ENCODE data around the gene SMAD7. TPM values are rescaled to one million over a fixed set of nuclear protein-coding genes. Genes with fewer than 3 reads are reported as not detected.
A peak's percentile ranks its signal among the peaks of the same experiment; 100 is the strongest.

The SMAD7 gene
- total RNA-seq, 4 donors from 2014 or later: 22.5 to 54.9 (median 40.0) TPM

- no peak for TF ChIP-seq EP300 (IDR thresholded peaks at IDR 0.05)
- no peak for TF ChIP-seq POLR2AphosphoS5 (IDR thresholded peaks at IDR 0.05)
- TF ChIP-seq POLR2A (IDR thresholded peaks at IDR 0.05; ENCODE audit: low read depth): no peak
- TF ChIP-seq CTCF (IDR thresholded peaks at IDR 0.05): no peak
- H3K27ac ChIP-seq (replicated peaks in 1 of 4): peak overlapping the region; percentile 60 to 75 (median 66)
- no peak for DNase-seq (ENCODE audit: extremely low spot score)
- peak overlapping the region in 2 of 4 donors; percentile 2 to 18 for H3K4me3 ChIP-seq
- H3K36me3 ChIP-seq: no peaks in the 10 kb centered on the region
- no peaks in the 10 kb centered on the region for H3K9me3 ChIP-seq
- no peaks in the 10 kb centered on the region for H3K27me3 ChIP-seq
- peaks cover 51 to 83% (median 67%) of the 10 kb centered on the region in 4 donors for H3K4me1 ChIP-seq
- intact Hi-C loops (cut with DNase I): no loop called here
- 65% methylated on average over 9 of the region's 10 CpGs for WGBS
These were observed 42.8 kb upstream of the SMAD7 start for GRCh38 chr18:48993586-48993985.

GRCh38 chr18:48992791-48993555, 42.2 kb upstream of the SMAD7 start:
- no peak overlapping the region for H3K4me3 ChIP-seq
- 88% methylated on average over 12 of the region's 12 CpGs for WGBS
- H3K9me3 ChIP-seq: no peaks in the 10 kb centered on the region
- peaks cover 45 to 77% (median 61%) of the 10 kb centered on the region in 4 donors for H3K4me1 ChIP-seq
- no peak for DNase-seq (ENCODE audit: extremely low spot score)
- no peaks in the 10 kb centered on the region for H3K27me3 ChIP-seq
- peak overlapping the region in 3 of 4 donors; percentile 60 to 75 (median 70) for H3K27ac ChIP-seq (replicated peaks in 1 of 4)
- no peaks in the 10 kb centered on the region for H3K36me3 ChIP-seq
- intact Hi-C loops (cut with DNase I): no loop called here
- no peak for TF ChIP-seq CTCF (IDR thresholded peaks at IDR 0.05)
- no peak for TF ChIP-seq POLR2AphosphoS5 (IDR thresholded peaks at IDR 0.05)
- no peak for TF ChIP-seq POLR2A (IDR thresholded peaks at IDR 0.05; ENCODE audit: low read depth)
- TF ChIP-seq EP300 (IDR thresholded peaks at IDR 0.05): no peak

- H3K27me3 ChIP-seq: no peaks in the 10 kb centered on the region
- no peak overlapping the region for H3K4me3 ChIP-seq
- no peaks in the 10 kb centered on the region for H3K9me3 ChIP-seq
- DNase-seq (ENCODE audit: extremely low spot score): no peak
- 95% methylated on average over 2 of the region's 8 CpGs for WGBS
- no peak overlapping the region for H3K27ac ChIP-seq (replicated peaks in 1 of 4)
- H3K36me3 ChIP-seq: no peaks in the 10 kb centered on the region
- H3K4me1 ChIP-seq: peaks cover 36 to 68% (median 53%) of the 10 kb centered on the region in 4 donors
- TF ChIP-seq POLR2A (IDR thresholded peaks at IDR 0.05; ENCODE audit: low read depth) (no peak), EP300 (IDR thresholded peaks at IDR 0.05) (no peak), POLR2AphosphoS5 (IDR thresholded peaks at IDR 0.05) (no peak), CTCF (IDR thresholded peaks at IDR 0.05) (no peak)
- intact Hi-C loops (cut with DNase I): no loop called here
These were observed 41.4 kb upstream of the SMAD7 start for GRCh38 chr18:48992133-48992532.

- Histone ChIP-seq H3K36me3 (no peaks in the 10 kb centered on the region), H3K9me3 (no peaks in the 10 kb centered on the region), H3K4me3 (no peak overlapping the region), H3K27ac (replicated peaks in 1 of 4) (no peak overlapping the region), H3K27me3 (no peaks in the 10 kb centered on the region), H3K4me1 (peaks cover 32 to 64% (median 48%) of the 10 kb centered on the region in 4 donors)
- no peak for DNase-seq (ENCODE audit: extremely low spot score)
- intact Hi-C loops (cut with DNase I): no loop called here
- TF ChIP-seq POLR2AphosphoS5 (IDR thresholded peaks at IDR 0.05): no peak
- no peak for TF ChIP-seq CTCF (IDR thresholded peaks at IDR 0.05)
- no peak for TF ChIP-seq EP300 (IDR thresholded peaks at IDR 0.05)
- no peak for TF ChIP-seq POLR2A (IDR thresholded peaks at IDR 0.05; ENCODE audit: low read depth)
- 95% methylated on average over 9 of the region's 10 CpGs for WGBS
These were observed 40.9 kb upstream of the SMAD7 start for GRCh38 chr18:48991676-48992075.

Data from esophagus muscularis mucosa (tissue), 4 donors.